SK-N-SH treated with all-trans-retinoic acid at 6 μM for 48 hours (cell line): Measurements from ENCODE around the gene GBE1.

ENCODE experiments used
- ATAC-seq: fragments of 200-7000 bp; cut with Tn5 transposase; 3 replicates; pipeline ENCODE4 v1.9.1; 2020; ENCODE audit warnings: mild to moderate bottlenecking, moderate library complexity
- ARNTL ChIP-seq: fragments of 450-650 bp; formaldehyde crosslinking; IDR thresholded peaks from 2 replicates; pipeline ENCODE4 v1.5.0; 2020; ENCODE audit warnings: low read depth, mild to moderate bottlenecking, moderate library complexity, borderline replicate concordance
- BACH2 ChIP-seq: fragments of 250-450 bp; sonication (Bioruptor Pico); IDR thresholded peaks from 2 replicates; pipeline ENCODE4 v1.9.0; 2021; ENCODE audit warnings: mild to moderate bottlenecking, borderline replicate concordance
- CSDC2 ChIP-seq: fragments of 250-450 bp; sonication (Bioruptor Pico); IDR thresholded peaks from 2 replicates; pipeline ENCODE4 v1.5.0; 2020; ENCODE audit warnings: mild to moderate bottlenecking, moderate library complexity
- CSRNP3 ChIP-seq: fragments of 250-450 bp; sonication (Bioruptor Pico); IDR thresholded peaks from 2 replicates; pipeline ENCODE4 v1.5.1; 2021; ENCODE audit warnings: mild to moderate bottlenecking, moderate library complexity
- ESRRG ChIP-seq: fragments of 250-450 bp; sonication (Bioruptor Pico); IDR thresholded peaks from 2 replicates; pipeline ENCODE4 v1.6.1; 2021; ENCODE audit warnings: mild to moderate bottlenecking
- GLIS3 ChIP-seq: fragments of 250-450 bp; sonication (Bioruptor Pico); IDR thresholded peaks from 2 replicates; pipeline ENCODE4 v1.5.0; 2020; ENCODE audit warnings: mild to moderate bottlenecking, moderate library complexity
- ISL1 ChIP-seq: fragments of 250-450 bp; sonication (Bioruptor Pico); IDR thresholded peaks from 2 replicates; pipeline ENCODE4 v2.1.2; 2022; ENCODE audit warnings: mild to moderate bottlenecking, moderate library complexity
- OSR1 ChIP-seq: fragments of 250-450 bp; sonication (Bioruptor Pico); IDR thresholded peaks from 2 replicates; pipeline ENCODE4 v1.8.0; 2022; ENCODE audit warnings: moderate library complexity, mild to moderate bottlenecking, inconsistent platforms
- POU6F1 ChIP-seq: fragments of 250-450 bp; sonication (Bioruptor Pico); IDR thresholded peaks from 2 replicates; pipeline ENCODE4 v1.8.0; 2021; ENCODE audit warnings: low read depth, mild to moderate bottlenecking, moderate library complexity, borderline replicate concordance
- RARB ChIP-seq: fragments of 250-450 bp; sonication (Bioruptor Pico); IDR thresholded peaks from 2 replicates; pipeline ENCODE4 v1.8.0; 2021; ENCODE audit warnings: mild to moderate bottlenecking, moderate library complexity
- SNAI2 ChIP-seq: fragments of 250-450 bp; sonication (Bioruptor Pico); IDR thresholded peaks from 2 replicates; pipeline ENCODE4 v1.5.0; 2020; ENCODE audit warnings: mild to moderate bottlenecking, moderate library complexity
- TCF4 ChIP-seq: fragments of 250-450 bp; sonication (Bioruptor Pico); IDR thresholded peaks from 2 replicates; pipeline ENCODE4 v1.8.0; 2021; ENCODE audit warnings: mild to moderate bottlenecking, moderate library complexity, borderline replicate concordance
- TOX ChIP-seq: fragments of 250-450 bp; sonication (Bioruptor Pico); IDR thresholded peaks from 2 replicates; pipeline ENCODE4 v1.8.0; 2021; ENCODE audit warnings: mild to moderate bottlenecking, moderate library complexity, borderline replicate concordance
- TSHZ2 ChIP-seq: fragments of 250-450 bp; sonication (Bioruptor Pico); IDR thresholded peaks from 2 replicates; pipeline ENCODE4 v1.5.0; 2020; ENCODE audit warnings: mild to moderate bottlenecking, moderate library complexity
- ZC3H10 ChIP-seq: fragments of 250-450 bp; sonication (Bioruptor Pico); IDR thresholded peaks from 2 replicates; pipeline ENCODE4 v1.5.1; 2021; ENCODE audit warnings: mild to moderate bottlenecking, moderate library complexity
- ZFP3 ChIP-seq: fragments of 250-450 bp; sonication (Bioruptor Pico); IDR thresholded peaks from 2 replicates; pipeline ENCODE4 v1.5.0; 2020; ENCODE audit warnings: mild to moderate bottlenecking, moderate library complexity
- ZFP30 ChIP-seq: fragments of 450-650 bp; formaldehyde crosslinking; IDR thresholded peaks from 2 replicates; pipeline ENCODE4 v1.5.0; 2022; ENCODE audit warnings: mild to moderate bottlenecking, moderate library complexity
- ZNF70 ChIP-seq: fragments of 450-650 bp; formaldehyde crosslinking; IDR thresholded peaks from 2 replicates; pipeline ENCODE4 v1.5.0; 2020; ENCODE audit warnings: mild to moderate bottlenecking, moderate library complexity
- ZNF8 ChIP-seq: fragments of 450-650 bp; formaldehyde crosslinking; IDR thresholded peaks from 2 replicates; pipeline ENCODE4 v1.5.0; 2020; ENCODE audit warnings: mild to moderate bottlenecking, moderate library complexity

Gene GBE1

GRCh38 chr3:81565041-81565440, 196.4 kb downstream of the GBE1 start:
- no peak for TF ChIP-seq OSR1
- TF ChIP-seq CSDC2 (CRISPR knock-in tag), result no peak
- TF ChIP-seq ZFP30 (CRISPR knock-in tag), result no peak
- no peak for TF ChIP-seq TOX (CRISPR knock-in tag)
- no peak for TF ChIP-seq ARNTL (CRISPR knock-in tag)
- no peak for TF ChIP-seq ISL1 (CRISPR knock-in tag)
- TF ChIP-seq GLIS3 (CRISPR knock-in tag), result no peak
- no peak for TF ChIP-seq ZFP3
- no peak for TF ChIP-seq ESRRG (CRISPR knock-in tag)
- no peak for TF ChIP-seq ZNF8 (CRISPR knock-in tag)
- TF ChIP-seq TCF4 (CRISPR knock-in tag), result no peak
- no peak for TF ChIP-seq POU6F1 (CRISPR knock-in tag)
- no peak for TF ChIP-seq BACH2 (CRISPR knock-in tag)
- no peak for TF ChIP-seq ZC3H10 (CRISPR knock-in tag)
- TF ChIP-seq ZNF70 (CRISPR knock-in tag), result no peak
- TF ChIP-seq TSHZ2 (CRISPR knock-in tag), result no peak
- no peak for TF ChIP-seq RARB (CRISPR knock-in tag)
- no peak for ATAC-seq

- TF ChIP-seq ZNF8 (CRISPR knock-in tag) (no peak), SNAI2 (CRISPR knock-in tag) (no peak)
- no peak for ATAC-seq
Measured at GRCh38 chr3:81558106-81558505, 203.3 kb downstream of the GBE1 start.

GRCh38 chr3:81554801-81555200, 206.6 kb downstream of the GBE1 start:
- no peak for TF ChIP-seq ZNF8 (CRISPR knock-in tag)
- no peak for TF ChIP-seq TSHZ2 (CRISPR knock-in tag)
- no peak for TF ChIP-seq ISL1 (CRISPR knock-in tag)
- no peak for TF ChIP-seq CSRNP3
- no peak for TF ChIP-seq POU6F1 (CRISPR knock-in tag)
- no peak for TF ChIP-seq ESRRG (CRISPR knock-in tag)
- TF ChIP-seq ZNF70 (CRISPR knock-in tag), result no peak
- no peak for TF ChIP-seq ARNTL (CRISPR knock-in tag)
- no peak for TF ChIP-seq ZFP30 (CRISPR knock-in tag)
- TF ChIP-seq GLIS3 (CRISPR knock-in tag), result no peak
- TF ChIP-seq ZFP3, result no peak
- TF ChIP-seq BACH2 (CRISPR knock-in tag), result no peak
- TF ChIP-seq RARB (CRISPR knock-in tag), result no peak
- TF ChIP-seq TCF4 (CRISPR knock-in tag), result no peak
- TF ChIP-seq, all 23 proteins: peak for 0
- ATAC-seq, result no peak
